ENCODE measurements around the gene CARD19.

- TF ChIP-seq, protein P1, sequence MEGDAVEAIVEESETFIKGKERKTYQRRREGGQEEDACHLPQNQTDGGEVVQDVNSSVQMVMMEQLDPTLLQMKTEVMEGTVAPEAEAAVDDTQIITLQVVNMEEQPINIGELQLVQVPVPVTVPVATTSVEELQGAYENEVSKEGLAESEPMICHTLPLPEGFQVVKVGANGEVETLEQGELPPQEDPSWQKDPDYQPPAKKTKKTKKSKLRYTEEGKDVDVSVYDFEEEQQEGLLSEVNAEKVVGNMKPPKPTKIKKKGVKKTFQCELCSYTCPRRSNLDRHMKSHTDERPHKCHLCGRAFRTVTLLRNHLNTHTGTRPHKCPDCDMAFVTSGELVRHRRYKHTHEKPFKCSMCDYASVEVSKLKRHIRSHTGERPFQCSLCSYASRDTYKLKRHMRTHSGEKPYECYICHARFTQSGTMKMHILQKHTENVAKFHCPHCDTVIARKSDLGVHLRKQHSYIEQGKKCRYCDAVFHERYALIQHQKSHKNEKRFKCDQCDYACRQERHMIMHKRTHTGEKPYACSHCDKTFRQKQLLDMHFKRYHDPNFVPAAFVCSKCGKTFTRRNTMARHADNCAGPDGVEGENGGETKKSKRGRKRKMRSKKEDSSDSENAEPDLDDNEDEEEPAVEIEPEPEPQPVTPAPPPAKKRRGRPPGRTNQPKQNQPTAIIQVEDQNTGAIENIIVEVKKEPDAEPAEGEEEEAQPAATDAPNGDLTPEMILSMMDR (IDR thresholded peaks at IDR 0.05) = no peak
- TF ChIP-seq TCF7L2 (IDR thresholded peaks at IDR 0.05; ENCODE audit: low read depth, low read length) (no peak), POLR2AphosphoS5 (IDR thresholded peaks at IDR 0.05; ENCODE audit: low read depth, low read length) (no peak), REST (IDR thresholded peaks at IDR 0.05; ENCODE audit: insufficient read depth in 1 of 2, low read depth in 2 of 2, low read length in 1 of 2) (no peak), SIN3A (IDR thresholded peaks at IDR 0.05; ENCODE audit: borderline replicate concordance, insufficient read depth, low read depth, low read length) (no peak)
Observed at GRCh38 chr9:93100276-93100636, 4.2 kb downstream of the CARD19 start.
